Endothelial cell of umbilical vein (primary cell): Measurements from ENCODE around the gene CFAP65.

ENCODE experiments used
- EZH2 ChIP-seq: IDR thresholded peaks from 2 replicates; pipeline ENCODE4 v1.6.1; 2012; ENCODE audit warnings: borderline replicate concordance, low read depth, mild to moderate bottlenecking, moderate library complexity, low read length, inconsistent platforms; ENCODE audit not compliant: severe bottlenecking
- FOS ChIP-seq: IDR thresholded peaks from 2 replicates; pipeline ENCODE4 v1.6.1; 2011; ENCODE audit warnings: mild to moderate bottlenecking, low read length, moderate library complexity, borderline replicate concordance; ENCODE audit not compliant: insufficient read depth
- GATA2 ChIP-seq: IDR thresholded peaks from 2 replicates; pipeline ENCODE4 v1.7.0; 2011; ENCODE audit warnings: low read depth, mild to moderate bottlenecking, moderate library complexity, mixed read lengths, low read length; ENCODE audit not compliant: insufficient read length, insufficient read depth
- JUN ChIP-seq: IDR thresholded peaks from 2 replicates; pipeline ENCODE4 v1.6.1; 2011; ENCODE audit warnings: borderline replicate concordance, low read depth; ENCODE audit not compliant: insufficient read length, insufficient read depth
- POLR2A ChIP-seq: IDR thresholded peaks from 2 replicates; pipeline ENCODE4 v1.6.1; 2012; ENCODE audit warnings: low read depth, mild to moderate bottlenecking, control low read depth, low read length
- POLR2AphosphoS5 ChIP-seq: IDR thresholded peaks from 2 replicates; pipeline ENCODE4 v1.6.1; 2012; ENCODE audit warnings: low read depth, mild to moderate bottlenecking, control low read depth, low read length, moderate library complexity; ENCODE audit not compliant: insufficient read depth
- TF ChIP-seq, protein P1 (sequence below), 2 donors: IDR thresholded peaks; 1 replicate in 1 of 2; 2 replicates in 1 of 2; pipeline ENCODE4 v1.5.1; 2011; ENCODE audit warnings: low read length in 2 of 2, mild to moderate bottlenecking in 2 of 2, moderate library complexity in 2 of 2, control low read depth in 1 of 2, inconsistent platforms in 1 of 2, low read depth in 1 of 2; ENCODE audit not compliant: insufficient read depth in 1 of 2; ENCODE audit errors: extremely low read depth in 1 of 2
- TF ChIP-seq, protein P2 (sequence below): IDR thresholded peaks from 2 replicates; pipeline ENCODE4 v1.6.1; 2011; ENCODE audit not compliant: insufficient read depth, insufficient read length

DNA sequence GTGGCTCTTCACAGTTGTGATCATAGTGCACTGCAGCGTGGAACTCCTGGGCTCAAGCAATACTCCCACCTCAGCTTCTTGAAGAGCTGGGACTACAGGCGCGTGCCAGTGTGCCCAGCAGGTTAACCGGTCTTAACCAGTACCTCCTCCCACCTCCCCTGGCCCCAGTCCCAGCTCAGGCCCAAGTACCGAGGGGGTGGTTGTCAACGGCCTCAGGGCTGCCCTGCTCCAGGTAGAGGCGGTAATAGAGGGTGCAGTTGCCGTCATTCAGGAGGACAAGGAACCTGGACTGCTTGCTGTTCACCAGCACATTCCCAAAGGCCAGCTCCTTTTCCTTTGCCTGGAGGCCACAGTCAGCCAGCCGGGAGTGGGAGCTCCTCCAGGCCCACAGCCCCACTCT lies 19.7 kb downstream of the CFAP65 start:
- TF ChIP-seq FOS (no peak), POLR2AphosphoS5 (no peak), JUN (no peak), POLR2A (no peak), EZH2 (no peak), GATA2 (no peak)
- TF ChIP-seq, protein P1, sequence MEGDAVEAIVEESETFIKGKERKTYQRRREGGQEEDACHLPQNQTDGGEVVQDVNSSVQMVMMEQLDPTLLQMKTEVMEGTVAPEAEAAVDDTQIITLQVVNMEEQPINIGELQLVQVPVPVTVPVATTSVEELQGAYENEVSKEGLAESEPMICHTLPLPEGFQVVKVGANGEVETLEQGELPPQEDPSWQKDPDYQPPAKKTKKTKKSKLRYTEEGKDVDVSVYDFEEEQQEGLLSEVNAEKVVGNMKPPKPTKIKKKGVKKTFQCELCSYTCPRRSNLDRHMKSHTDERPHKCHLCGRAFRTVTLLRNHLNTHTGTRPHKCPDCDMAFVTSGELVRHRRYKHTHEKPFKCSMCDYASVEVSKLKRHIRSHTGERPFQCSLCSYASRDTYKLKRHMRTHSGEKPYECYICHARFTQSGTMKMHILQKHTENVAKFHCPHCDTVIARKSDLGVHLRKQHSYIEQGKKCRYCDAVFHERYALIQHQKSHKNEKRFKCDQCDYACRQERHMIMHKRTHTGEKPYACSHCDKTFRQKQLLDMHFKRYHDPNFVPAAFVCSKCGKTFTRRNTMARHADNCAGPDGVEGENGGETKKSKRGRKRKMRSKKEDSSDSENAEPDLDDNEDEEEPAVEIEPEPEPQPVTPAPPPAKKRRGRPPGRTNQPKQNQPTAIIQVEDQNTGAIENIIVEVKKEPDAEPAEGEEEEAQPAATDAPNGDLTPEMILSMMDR (IDR thresholded peaks at IDR 0.05; ENCODE audit: extremely low read depth in 1 of 2, insufficient read depth in 1 of 2, low read depth in 1 of 2, low read length in 2 of 2) = no peak
- TF ChIP-seq, protein P2, sequence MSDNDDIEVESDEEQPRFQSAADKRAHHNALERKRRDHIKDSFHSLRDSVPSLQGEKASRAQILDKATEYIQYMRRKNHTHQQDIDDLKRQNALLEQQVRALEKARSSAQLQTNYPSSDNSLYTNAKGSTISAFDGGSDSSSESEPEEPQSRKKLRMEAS = no peak
